ENCODE data around the gene MAP3K12.

MAP3K12 gene

DNA sequence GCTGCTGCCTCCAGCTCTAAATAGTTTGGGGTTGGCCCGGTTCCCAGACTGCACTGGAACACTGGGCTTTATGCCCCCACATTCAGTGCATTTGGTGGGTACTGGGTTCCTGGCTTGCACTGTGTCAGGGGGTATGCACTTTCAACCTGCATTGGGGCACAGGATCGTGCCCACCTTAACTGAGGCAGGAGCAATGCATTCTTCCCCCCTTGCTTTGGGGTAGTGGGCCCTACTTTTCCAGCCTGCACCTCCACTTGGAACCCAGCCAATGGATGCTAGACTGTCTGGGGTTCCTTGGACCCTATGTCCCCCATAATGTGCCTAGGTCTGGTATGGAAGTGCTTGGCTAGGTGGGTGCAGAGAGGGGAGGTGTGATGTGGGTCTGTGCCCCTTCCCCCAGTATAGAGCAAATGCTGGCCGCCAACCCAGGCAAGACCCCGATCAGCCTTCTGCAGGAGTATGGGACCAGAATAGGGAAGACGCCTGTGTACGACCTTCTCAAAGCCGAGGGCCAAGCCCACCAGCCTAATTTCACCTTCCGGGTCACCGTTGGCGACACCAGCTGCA, 2.4 kb upstream of the MAP3K12 start:
- TF ChIP-seq, protein P1, sequence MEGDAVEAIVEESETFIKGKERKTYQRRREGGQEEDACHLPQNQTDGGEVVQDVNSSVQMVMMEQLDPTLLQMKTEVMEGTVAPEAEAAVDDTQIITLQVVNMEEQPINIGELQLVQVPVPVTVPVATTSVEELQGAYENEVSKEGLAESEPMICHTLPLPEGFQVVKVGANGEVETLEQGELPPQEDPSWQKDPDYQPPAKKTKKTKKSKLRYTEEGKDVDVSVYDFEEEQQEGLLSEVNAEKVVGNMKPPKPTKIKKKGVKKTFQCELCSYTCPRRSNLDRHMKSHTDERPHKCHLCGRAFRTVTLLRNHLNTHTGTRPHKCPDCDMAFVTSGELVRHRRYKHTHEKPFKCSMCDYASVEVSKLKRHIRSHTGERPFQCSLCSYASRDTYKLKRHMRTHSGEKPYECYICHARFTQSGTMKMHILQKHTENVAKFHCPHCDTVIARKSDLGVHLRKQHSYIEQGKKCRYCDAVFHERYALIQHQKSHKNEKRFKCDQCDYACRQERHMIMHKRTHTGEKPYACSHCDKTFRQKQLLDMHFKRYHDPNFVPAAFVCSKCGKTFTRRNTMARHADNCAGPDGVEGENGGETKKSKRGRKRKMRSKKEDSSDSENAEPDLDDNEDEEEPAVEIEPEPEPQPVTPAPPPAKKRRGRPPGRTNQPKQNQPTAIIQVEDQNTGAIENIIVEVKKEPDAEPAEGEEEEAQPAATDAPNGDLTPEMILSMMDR (IDR thresholded peaks at IDR 0.05; ENCODE audit: control extremely low read depth, extremely low read depth, low read depth, missing control alignments): no peak
- CTCF ChIA-PET: interaction anchor here (0.6 to 5.8 kb wide), 15 partner anchors 9 to 454 kb away, joined by 3 to 43 read pairs (median 3); partner anchors contain the start of genes AAAS, ATP5MC2 and NPFF
- no peak for DNase-seq (ENCODE audit: extremely low spot score)
- POLR2A ChIA-PET: interaction anchor here (0.5 to 2.0 kb wide), 11 partner anchors 8 to 779 kb away, joined by 3 to 10 read pairs (median 3); partner anchors contain the start of genes AAAS, CBX5, HNRNPA1 and SP1

- peak; percentile 96 for DNase-seq (ENCODE audit: extremely low spot score)
- TF ChIP-seq, protein P1 (IDR thresholded peaks at IDR 0.05; ENCODE audit: control extremely low read depth, extremely low read depth, low read depth, missing control alignments): no peak
- ChIA-PET POLR2A (interaction anchor here (0.5 to 2.0 kb wide), 19 partner anchors 9 to 1774 kb away, joined by 3 to 10 read pairs (median 3); partner anchors contain the start of genes AAAS, CBX5, EIF4B and HNRNPA1), CTCF (interaction anchor here (0.6 to 5.8 kb wide), 18 partner anchors 9 to 453 kb away, joined by 3 to 43 read pairs (median 3); partner anchors contain the start of genes AAAS, ATP5MC2 and NPFF)
Measured at GRCh38 chr12:53500776-53501614, 1.7 kb upstream of the MAP3K12 start, which contains the start of gene TARBP2. Gene TARBP2, plus strand, starts transcription at chr12:53501283. Its CDS starts 126 bp downstream, at chr12:53501409.

DNA sequence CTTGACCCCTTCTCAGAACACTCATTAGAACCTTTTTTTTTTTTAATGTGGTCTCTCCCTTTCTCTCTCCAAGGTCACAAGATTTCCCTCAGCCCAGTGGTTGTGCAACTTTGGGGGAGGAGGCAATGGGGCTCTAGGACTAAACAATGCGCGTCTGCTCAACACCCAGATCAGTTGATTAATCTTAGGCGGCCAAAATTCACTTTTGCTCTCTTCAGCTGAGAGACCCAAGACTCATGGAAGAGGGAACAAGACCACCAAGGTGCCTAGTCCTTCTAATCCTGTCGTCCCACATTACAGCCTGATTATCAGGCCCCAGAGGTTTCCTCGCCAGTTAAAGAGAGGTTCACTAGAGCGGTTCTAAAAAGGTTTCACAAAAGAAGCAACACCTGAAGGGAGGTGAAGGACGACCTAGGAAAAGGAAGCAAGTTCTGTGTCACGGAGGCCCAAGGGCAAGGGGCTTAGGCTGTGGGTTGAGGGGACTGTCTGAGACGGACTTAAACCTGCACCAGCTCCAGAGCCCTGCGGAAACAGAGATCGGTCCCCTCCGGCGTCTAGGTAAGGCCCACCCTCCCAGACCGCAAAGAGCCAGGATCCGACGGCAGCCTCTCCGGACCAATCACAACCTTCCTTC, 1.0 kb upstream of the MAP3K12 start:
- ChIA-PET POLR2A (interaction anchor here (0.6 to 2.0 kb wide), 13 partner anchors 9 to 780 kb away, joined by 3 to 10 read pairs (median 4); partner anchors contain the start of genes AAAS, CBX5, EIF4B and HNRNPA1), CTCF (interaction anchor here (0.7 to 5.8 kb wide), 15 partner anchors 9 to 434 kb away, joined by 3 to 43 read pairs (median 3); partner anchors contain the start of genes AAAS and NPFF)
- TF ChIP-seq, protein P1 (IDR thresholded peaks at IDR 0.05; ENCODE audit: control extremely low read depth, extremely low read depth, low read depth, missing control alignments): no peak
- no peak for DNase-seq (ENCODE audit: extremely low spot score)

- no peak for DNase-seq (ENCODE audit: extremely low spot score)
- CTCF ChIA-PET: interaction anchor here (0.7 to 5.8 kb wide), 6 partner anchors 9 to 146 kb away, joined by 3 to 43 read pairs (median 6); partner anchors contain the start of genes AMHR2 and NPFF
- TF ChIP-seq, protein P1 (IDR thresholded peaks at IDR 0.05; ENCODE audit: control extremely low read depth, extremely low read depth, low read depth, missing control alignments): no peak
- POLR2A ChIA-PET: interaction anchor here (0.6 kb wide), 1 partner anchor 861 kb away, joined by 4 read pairs; no protein-coding TSS in a partner anchor
Measured at GRCh38 chr12:53498235-53498630, 1.0 kb downstream of the MAP3K12 start.

DNA sequence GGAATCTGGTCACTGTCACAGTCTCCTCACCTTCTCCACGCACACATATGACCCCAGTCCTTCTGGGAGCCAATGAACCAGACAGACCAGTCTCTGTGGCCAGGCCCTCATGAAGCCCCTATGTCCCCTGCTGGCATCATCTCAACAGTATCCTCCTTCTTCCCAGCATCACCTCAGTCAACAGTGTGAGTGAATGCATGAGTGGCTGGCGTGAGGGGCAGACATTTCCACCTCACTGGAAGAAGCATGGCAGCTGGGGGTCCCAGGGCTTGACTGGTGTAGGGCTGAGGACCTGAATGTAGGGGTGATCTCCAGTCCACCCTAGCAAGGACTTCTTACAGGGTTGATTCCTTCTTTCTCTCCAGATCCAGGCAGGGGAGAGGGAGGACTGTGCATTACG, 1.8 kb downstream of the MAP3K12 start:
- POLR2A ChIA-PET: no interaction called here
- TF ChIP-seq, protein P1 (IDR thresholded peaks at IDR 0.05; ENCODE audit: control extremely low read depth, extremely low read depth, low read depth, missing control alignments): no peak
- CTCF ChIA-PET: interaction anchor here (0.7 to 5.8 kb wide), 5 partner anchors 13 to 145 kb away, joined by 3 to 43 read pairs (median 7); partner anchors contain the start of genes AMHR2 and NPFF
- DNase-seq (ENCODE audit: extremely low spot score): no peak

DNA sequence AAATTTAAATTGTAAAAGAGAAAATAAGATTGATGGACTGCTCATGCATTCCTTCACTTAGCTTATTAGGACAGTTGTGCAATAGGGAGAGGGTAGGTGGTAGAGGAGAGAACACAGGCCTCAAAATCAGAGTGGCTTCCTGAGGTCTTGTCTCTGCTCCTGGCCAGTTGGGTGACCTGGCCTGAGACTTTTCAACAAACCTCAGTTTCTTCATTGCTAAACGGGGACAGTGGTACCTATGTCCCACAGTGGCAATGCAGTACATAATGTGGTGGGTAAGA, 2.6 kb downstream of the MAP3K12 start:
- TF ChIP-seq, protein P1 (IDR thresholded peaks at IDR 0.05; ENCODE audit: control extremely low read depth, extremely low read depth, low read depth, missing control alignments): no peak
- no peak for DNase-seq (ENCODE audit: extremely low spot score)
- ChIA-PET CTCF (no interaction called here), POLR2A (no interaction called here)
